ENCODE measurements around the gene PABPC3. TPM values are rescaled to one million over a fixed set of nuclear protein-coding genes. Genes with fewer than 3 reads are reported as not detected.

PABPC3 gene
- total RNA-seq, 1 experiment from 2014 or later, result not detected

DNA sequence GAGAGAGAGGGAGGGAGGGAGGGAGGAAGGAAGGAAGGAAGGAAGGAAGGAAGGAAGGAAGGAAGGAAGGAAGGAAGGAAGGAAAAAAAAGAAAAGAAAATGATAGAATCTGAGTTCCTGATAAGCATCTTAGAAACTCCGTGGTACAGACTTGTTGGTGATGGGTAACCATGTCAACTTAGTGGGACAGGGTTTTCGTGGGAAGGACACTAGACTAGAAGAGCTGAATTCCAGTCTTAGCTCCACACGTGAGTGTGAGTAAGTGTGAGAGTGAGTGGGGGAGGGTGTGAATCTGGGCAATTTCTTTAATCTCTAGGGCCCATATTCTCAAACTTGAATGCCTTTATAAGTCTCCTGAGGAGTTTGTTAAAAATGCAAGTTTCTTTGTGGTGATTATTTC lies 35.0 kb downstream of the PABPC3 start:
- CTCF ChIA-PET, result interaction anchor here (0.9 kb wide), 1 partner anchor 43 kb away, joined by 5 read pairs; no protein-coding TSS in a partner anchor
- intact Hi-C loops (cut with micrococcal nuclease; ENCODE audit: unreplicated experiment), result loop anchor here (5.0 kb wide), 1 partner anchor 36 kb away; no protein-coding TSS in a partner anchor
- POLR2A ChIA-PET (ENCODE audit: low non-redundant PET), result interaction anchor here (0.5 kb wide), 1 partner anchor 40 kb away, joined by 3 read pairs; no protein-coding TSS in a partner anchor

DNA sequence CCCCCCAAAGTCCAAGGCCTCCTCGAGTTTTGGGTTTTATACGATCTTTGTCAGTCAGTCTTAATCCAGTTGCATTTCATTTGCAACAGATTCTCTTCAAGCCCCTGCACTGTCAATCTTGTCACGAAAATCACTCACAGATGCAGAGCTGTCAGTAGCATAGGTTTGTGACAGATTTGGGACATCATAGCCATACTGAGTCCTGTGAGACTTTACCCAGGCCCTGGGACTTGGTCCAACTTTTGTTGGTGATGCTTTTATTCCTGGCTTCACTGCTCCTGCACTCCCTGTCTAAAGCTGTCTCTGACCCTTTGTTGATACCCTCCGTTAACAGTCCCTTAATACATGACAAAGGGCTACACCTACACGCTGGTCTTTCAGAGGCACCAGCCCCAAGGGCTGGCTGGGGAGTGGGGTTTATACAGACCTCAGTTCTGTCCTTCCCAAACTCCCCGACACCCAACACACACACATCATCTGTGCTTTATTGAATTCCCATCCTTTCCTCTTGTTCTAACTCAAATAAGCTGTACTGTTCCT lies 36.0 kb downstream of the PABPC3 start:
- no peaks in the 10 kb centered on the region for H3K36me3 ChIP-seq (ENCODE audit: insufficient read depth, low read length, poor library complexity, severe bottlenecking)
- DNase-seq (ENCODE audit: low spot score), result no peak

More for the DNA sequence above, 35.0 kb downstream of the PABPC3 start:
- Histone ChIP-seq H3K36me3 (ENCODE audit: insufficient read depth, low read length, poor library complexity, severe bottlenecking) (no peaks in the 10 kb centered on the region), H3K9me3 (ENCODE audit: low read depth, low read length, poor library complexity, severe bottlenecking) (no peaks in the 10 kb centered on the region), H3K27me3 (replicated peaks; ENCODE audit: insufficient read depth, low read depth, low read length, poor library complexity) (no peaks in the 10 kb centered on the region), H3K27ac (ENCODE audit: low read depth, low read length, poor library complexity, severe bottlenecking) (peak overlapping the region; percentile 77), H3K4me3 (ENCODE audit: low read depth, low read length, poor library complexity, severe bottlenecking) (no peak overlapping the region), H3K4me1 (ENCODE audit: insufficient read depth, low read length, poor library complexity, severe bottlenecking) (peaks cover 30% of the 10 kb centered on the region)
- peak; percentile 85 for DNase-seq (ENCODE audit: low spot score)
- BruUV-seq (replicated peaks), result no TSS peak
- TF ChIP-seq, protein P1, sequence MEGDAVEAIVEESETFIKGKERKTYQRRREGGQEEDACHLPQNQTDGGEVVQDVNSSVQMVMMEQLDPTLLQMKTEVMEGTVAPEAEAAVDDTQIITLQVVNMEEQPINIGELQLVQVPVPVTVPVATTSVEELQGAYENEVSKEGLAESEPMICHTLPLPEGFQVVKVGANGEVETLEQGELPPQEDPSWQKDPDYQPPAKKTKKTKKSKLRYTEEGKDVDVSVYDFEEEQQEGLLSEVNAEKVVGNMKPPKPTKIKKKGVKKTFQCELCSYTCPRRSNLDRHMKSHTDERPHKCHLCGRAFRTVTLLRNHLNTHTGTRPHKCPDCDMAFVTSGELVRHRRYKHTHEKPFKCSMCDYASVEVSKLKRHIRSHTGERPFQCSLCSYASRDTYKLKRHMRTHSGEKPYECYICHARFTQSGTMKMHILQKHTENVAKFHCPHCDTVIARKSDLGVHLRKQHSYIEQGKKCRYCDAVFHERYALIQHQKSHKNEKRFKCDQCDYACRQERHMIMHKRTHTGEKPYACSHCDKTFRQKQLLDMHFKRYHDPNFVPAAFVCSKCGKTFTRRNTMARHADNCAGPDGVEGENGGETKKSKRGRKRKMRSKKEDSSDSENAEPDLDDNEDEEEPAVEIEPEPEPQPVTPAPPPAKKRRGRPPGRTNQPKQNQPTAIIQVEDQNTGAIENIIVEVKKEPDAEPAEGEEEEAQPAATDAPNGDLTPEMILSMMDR (conservative IDR thresholded peaks at IDR 0.05; ENCODE audit: low read depth, low read length), result no peak
- no peak for TF ChIP-seq EZH2 (IDR thresholded peaks at IDR 0.05; ENCODE audit: borderline replicate concordance, low read depth, low read length, poor library complexity, severe bottlenecking)

DNA sequence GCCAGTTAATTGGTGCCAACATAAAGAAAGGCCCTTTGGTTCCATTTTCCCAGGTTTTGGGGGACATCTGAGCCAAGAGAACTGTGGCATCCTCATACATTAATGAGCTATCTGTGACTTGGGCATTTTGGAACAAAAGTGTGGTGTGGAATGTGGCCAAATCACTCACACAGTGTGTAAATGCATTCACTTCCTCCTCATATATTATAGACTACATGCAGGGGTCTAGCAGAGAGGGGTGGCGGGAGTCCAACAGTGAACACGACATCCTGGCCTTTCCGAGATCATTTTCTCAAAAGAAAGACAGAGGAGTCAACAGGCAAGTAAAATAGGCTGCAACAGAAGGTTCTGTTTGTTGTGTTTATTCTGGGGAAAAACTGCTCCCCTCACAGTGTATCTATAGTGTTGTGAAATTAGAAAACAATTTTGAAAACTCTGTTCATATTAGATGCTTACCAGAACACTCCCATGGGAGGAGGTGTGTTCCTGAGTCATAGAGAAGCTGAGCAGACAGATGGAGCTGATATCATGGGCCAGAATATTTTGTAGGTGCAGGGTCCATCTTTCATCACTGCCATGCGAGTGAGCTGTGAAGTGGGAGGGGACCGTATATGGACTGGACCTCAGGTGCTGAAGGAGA lies 36.9 kb downstream of the PABPC3 start:
- TSS peak; percentile 57 for BruUV-seq (replicated peaks)
- H3K4me3 ChIP-seq (ENCODE audit: low read depth, low read length, poor library complexity, severe bottlenecking), result no peak overlapping the region
- H3K27ac ChIP-seq (ENCODE audit: low read depth, low read length, poor library complexity, severe bottlenecking), result peak overlapping the region; percentile 77
- no peak for TF ChIP-seq EZH2 (IDR thresholded peaks at IDR 0.05; ENCODE audit: borderline replicate concordance, low read depth, low read length, poor library complexity, severe bottlenecking)
- TF ChIP-seq, protein P1 (conservative IDR thresholded peaks at IDR 0.05; ENCODE audit: low read depth, low read length), result no peak
- POLR2A ChIA-PET (ENCODE audit: low non-redundant PET), result no interaction called here
- no peaks in the 10 kb centered on the region for H3K9me3 ChIP-seq (ENCODE audit: low read depth, low read length, poor library complexity, severe bottlenecking)
- H3K4me1 ChIP-seq (ENCODE audit: insufficient read depth, low read length, poor library complexity, severe bottlenecking), result peaks cover 48% of the 10 kb centered on the region
- H3K27me3 ChIP-seq (replicated peaks; ENCODE audit: insufficient read depth, low read depth, low read length, poor library complexity), result no peaks in the 10 kb centered on the region
- H3K36me3 ChIP-seq (ENCODE audit: insufficient read depth, low read length, poor library complexity, severe bottlenecking), result no peaks in the 10 kb centered on the region
- intact Hi-C loops (cut with micrococcal nuclease; ENCODE audit: unreplicated experiment), result loop anchor here (5.0 kb wide), 1 partner anchor 34 kb away; no protein-coding TSS in a partner anchor
- CTCF ChIA-PET, result no interaction called here
- peak; percentile 69 for DNase-seq (ENCODE audit: low spot score)

More for the DNA sequence above, 36.0 kb downstream of the PABPC3 start:
- Histone ChIP-seq H3K4me3 (ENCODE audit: low read depth, low read length, poor library complexity, severe bottlenecking) (no peak overlapping the region), H3K27ac (ENCODE audit: low read depth, low read length, poor library complexity, severe bottlenecking) (peak overlapping the region; percentile 77), H3K27me3 (replicated peaks; ENCODE audit: insufficient read depth, low read depth, low read length, poor library complexity) (no peaks in the 10 kb centered on the region), H3K9me3 (ENCODE audit: low read depth, low read length, poor library complexity, severe bottlenecking) (no peaks in the 10 kb centered on the region), H3K4me1 (ENCODE audit: insufficient read depth, low read length, poor library complexity, severe bottlenecking) (peaks cover 39% of the 10 kb centered on the region)
- ChIA-PET CTCF (no interaction called here), POLR2A (ENCODE audit: low non-redundant PET) (no interaction called here)
- no peak for TF ChIP-seq EZH2 (IDR thresholded peaks at IDR 0.05; ENCODE audit: borderline replicate concordance, low read depth, low read length, poor library complexity, severe bottlenecking)
- TF ChIP-seq, protein P1 (conservative IDR thresholded peaks at IDR 0.05; ENCODE audit: low read depth, low read length), result no peak
- intact Hi-C loops (cut with micrococcal nuclease; ENCODE audit: unreplicated experiment), result loop anchor here (5.0 kb wide), 1 partner anchor 35 kb away; no protein-coding TSS in a partner anchor
- no TSS peak for BruUV-seq (replicated peaks)
